Measurements from ENCODE around the gene FMO1. TPM values are rescaled to one million over a fixed set of nuclear protein-coding genes. Genes with fewer than 3 reads are reported as not detected.

The FMO1 gene
- total and polyA plus RNA-seq, 2 of the 8 experiments (the other 6 are each of a cell fraction or from before 2014, with no cell fraction given) = 0.11 TPM; not detected in 1

GRCh38 chr1:171226747-171227370 lies 21.4 kb upstream of the FMO1 start (continued):
- TF ChIP-seq RXRA (IDR thresholded peaks at IDR 0.05; ENCODE audit: insufficient read depth, low read depth, low read length) (no peak), ZNF274 (IDR thresholded peaks at IDR 0.05; ENCODE audit: borderline replicate concordance, extremely low read depth, low read length) (no peak), EGR1 (IDR thresholded peaks at IDR 0.05; ENCODE audit: borderline replicate concordance, low read depth, low read length) (no peak), POLR2A (IDR thresholded peaks at IDR 0.05; ENCODE audit: control extremely low read depth in 1 of 2, low read depth in 2 of 2, low read length in 2 of 2) (no peak), SAP30 (IDR thresholded peaks at IDR 0.05; ENCODE audit: insufficient read depth, insufficient replicate concordance, low read length) (no peak)

Measured in H1 (cell line).